HEK293 (cell line): Measurements from ENCODE around the gene TSC22D1.
A peak's percentile ranks its signal among the peaks of the same experiment; 100 is the strongest.

ENCODE experiments used
- CTCF ChIA-PET: fragments of 350-600 bp; formaldehyde crosslinking; extraction: SDS; loops from one replicate; lab custom pipeline; 2021; ENCODE audit warnings: antibody characterized with exemption; lab: Yijun Ruan, JAX
- POLR2A ChIA-PET: fragments of 300-600 bp; formaldehyde crosslinking; extraction: SDS; loops from one replicate; lab custom pipeline; 2020; ENCODE audit warnings: antibody characterized with exemption, inconsistent platforms; lab: Yijun Ruan, JAX
- H3K27ac ChIP-seq: fragments of 200-500 bp; sonication (Bioruptor generic); 2 replicates; pipeline ENCODE4 v1.5.1; 2014; ENCODE audit warnings: low read depth, low read length, control low read depth, inconsistent platforms; ENCODE audit errors: extremely low read depth
- H3K36me3 ChIP-seq, 2 experiments: fragments of 200-500 bp in 1 of 2; sonication (Bioruptor generic) in 1 of 2; 1 replicate in 1 of 2; 2 replicates in 1 of 2; pipeline ENCODE4 v1.5.1; 2014 to 2017; ENCODE audit warnings: inconsistent platforms in 2 of 2, low read length in 2 of 2; ENCODE audit not compliant: control insufficient read depth in 2 of 2, insufficient read depth in 1 of 2
- H3K4me1 ChIP-seq: fragments of 200-500 bp; sonication (Bioruptor generic); 2 replicates; pipeline ENCODE4 v1.5.1; 2014; ENCODE audit warnings: mild to moderate bottlenecking, low read length, inconsistent platforms; ENCODE audit not compliant: control insufficient read depth, insufficient read depth
- H3K4me3 ChIP-seq: 2 replicates; pipeline ENCODE4 v1.5.1; 2011; ENCODE audit warnings: low read depth, mild to moderate bottlenecking, control low read depth, low read length, moderate library complexity
- H3K9me3 ChIP-seq: fragments of 200-500 bp; sonication (Bioruptor generic); 2 replicates; pipeline ENCODE4 v1.5.1; 2014; ENCODE audit warnings: low read depth, low read length, inconsistent platforms; ENCODE audit not compliant: control insufficient read depth, insufficient read depth
- ATF2 ChIP-seq: fragments of 450-650 bp; formaldehyde crosslinking; IDR thresholded peaks from 2 replicates; pipeline ENCODE4 v1.5.1; 2016; ENCODE audit warnings: missing biosample characterization, missing genetic modification characterization, low read depth
- FEZF1 ChIP-seq: fragments of 450-650 bp; formaldehyde crosslinking; IDR thresholded peaks from 2 replicates; pipeline ENCODE4 v1.5.1; 2016; ENCODE audit warnings: missing biosample characterization, missing genetic modification characterization
- GLI4 ChIP-seq: fragments of 450-650 bp; formaldehyde crosslinking; IDR thresholded peaks from 2 replicates; pipeline ENCODE4 v1.5.1; 2016; ENCODE audit warnings: missing biosample characterization, missing genetic modification characterization
- OVOL3 ChIP-seq: fragments of 450-650 bp; formaldehyde crosslinking; IDR thresholded peaks from 2 replicates; pipeline ENCODE4 v1.5.1; 2016; ENCODE audit warnings: missing biosample characterization, missing genetic modification characterization
- ZBTB21 ChIP-seq: fragments of 450-650 bp; formaldehyde crosslinking; IDR thresholded peaks from 2 replicates; pipeline ENCODE4 v1.5.1; 2017; ENCODE audit warnings: missing biosample characterization, missing genetic modification characterization
- ZFP37 ChIP-seq: fragments of 450-650 bp; formaldehyde crosslinking; IDR thresholded peaks from 2 replicates; pipeline ENCODE4 v1.5.1; 2016; ENCODE audit warnings: missing biosample characterization, missing genetic modification characterization
- ZFP69B ChIP-seq: fragments of 450-650 bp; formaldehyde crosslinking; IDR thresholded peaks from 2 replicates; pipeline ENCODE4 v1.5.1; 2016; ENCODE audit warnings: missing biosample characterization, missing genetic modification characterization
- ZIC2 ChIP-seq: fragments of 450-650 bp; formaldehyde crosslinking; IDR thresholded peaks from 2 replicates; pipeline ENCODE4 v1.5.1; 2016; ENCODE audit warnings: missing biosample characterization, missing genetic modification characterization
- ZNF248 ChIP-seq: fragments of 450-650 bp; formaldehyde crosslinking; IDR thresholded peaks from 2 replicates; pipeline ENCODE4 v1.5.1; 2017; ENCODE audit warnings: missing biosample characterization, missing genetic modification characterization
- ZNF335 ChIP-seq: fragments of 450-650 bp; formaldehyde crosslinking; conservative IDR thresholded peaks from 2 replicates; pipeline ENCODE4 v1.5.1; 2016; ENCODE audit warnings: missing biosample characterization, missing genetic modification characterization
- ZNF350 ChIP-seq: fragments of 450-650 bp; formaldehyde crosslinking; IDR thresholded peaks from 2 replicates; pipeline ENCODE4 v1.5.0; 2017; ENCODE audit warnings: missing biosample characterization, mild to moderate bottlenecking, missing genetic modification characterization
- ZNF416 ChIP-seq: fragments of 450-650 bp; formaldehyde crosslinking; IDR thresholded peaks from 2 replicates; pipeline ENCODE4 v1.5.1; 2016; ENCODE audit warnings: missing biosample characterization, missing genetic modification characterization
- ZNF518A ChIP-seq: fragments of 450-650 bp; formaldehyde crosslinking; conservative IDR thresholded peaks from 2 replicates; pipeline ENCODE4 v1.5.1; 2016; ENCODE audit warnings: low read depth, missing biosample characterization, missing genetic modification characterization
- ZNF560 ChIP-seq: fragments of 450-650 bp; formaldehyde crosslinking; IDR thresholded peaks from 2 replicates; pipeline ENCODE4 v1.5.1; 2017; ENCODE audit warnings: missing biosample characterization, missing genetic modification characterization, borderline replicate concordance
- ZNF629 ChIP-seq: fragments of 450-650 bp; formaldehyde crosslinking; IDR thresholded peaks from 2 replicates; pipeline ENCODE4 v1.5.1; 2017; ENCODE audit warnings: missing biosample characterization, missing genetic modification characterization
- TF ChIP-seq, protein P1 (sequence below): fragments of 450-650 bp; formaldehyde crosslinking; IDR thresholded peaks from 2 replicates; pipeline ENCODE4 v1.5.1; 2016; ENCODE audit warnings: missing biosample characterization, missing genetic modification characterization

The TSC22D1 gene

GRCh38 chr13:44407379-44407778, 168.8 kb downstream of the TSC22D1 start (continued):
- TF ChIP-seq ZNF518A (tag by site-specific recombination): no peak
- TF ChIP-seq ZFP69B: no peak
- TF ChIP-seq ZNF560 (tag by site-specific recombination): no peak
- no peak for TF ChIP-seq ZNF248
- TF ChIP-seq, all 188 proteins: peak for 0

DNA sequence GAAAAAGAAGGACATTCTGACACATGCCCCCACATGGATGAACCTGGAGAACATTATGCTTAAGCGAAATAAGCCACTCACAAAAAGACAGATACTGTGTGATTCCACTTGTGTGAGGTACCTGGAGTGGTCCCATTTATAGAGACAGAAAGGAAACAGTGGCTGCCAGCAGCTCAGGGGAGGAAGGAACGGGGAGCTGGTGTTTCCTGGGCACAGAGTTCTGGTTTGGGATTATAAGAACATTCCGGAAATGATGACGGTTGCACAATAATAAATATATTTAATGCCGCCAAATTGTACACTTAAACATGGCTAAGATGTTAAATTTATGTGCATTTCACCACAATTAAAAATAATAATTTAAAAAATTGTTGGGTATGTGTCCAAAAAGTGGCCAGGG, 169.5 kb downstream of the TSC22D1 start:
- POLR2A ChIA-PET: no interaction called here
- Histone ChIP-seq H3K4me3 (no peak overlapping the region), H3K27ac (no peak overlapping the region), H3K36me3 (no peaks in the 10 kb centered on the region), H3K4me1 (peaks cover 10% of the 10 kb centered on the region), H3K9me3 (no peaks in the 10 kb centered on the region)
- TF ChIP-seq ZNF350: no peak
- TF ChIP-seq, protein P1, sequence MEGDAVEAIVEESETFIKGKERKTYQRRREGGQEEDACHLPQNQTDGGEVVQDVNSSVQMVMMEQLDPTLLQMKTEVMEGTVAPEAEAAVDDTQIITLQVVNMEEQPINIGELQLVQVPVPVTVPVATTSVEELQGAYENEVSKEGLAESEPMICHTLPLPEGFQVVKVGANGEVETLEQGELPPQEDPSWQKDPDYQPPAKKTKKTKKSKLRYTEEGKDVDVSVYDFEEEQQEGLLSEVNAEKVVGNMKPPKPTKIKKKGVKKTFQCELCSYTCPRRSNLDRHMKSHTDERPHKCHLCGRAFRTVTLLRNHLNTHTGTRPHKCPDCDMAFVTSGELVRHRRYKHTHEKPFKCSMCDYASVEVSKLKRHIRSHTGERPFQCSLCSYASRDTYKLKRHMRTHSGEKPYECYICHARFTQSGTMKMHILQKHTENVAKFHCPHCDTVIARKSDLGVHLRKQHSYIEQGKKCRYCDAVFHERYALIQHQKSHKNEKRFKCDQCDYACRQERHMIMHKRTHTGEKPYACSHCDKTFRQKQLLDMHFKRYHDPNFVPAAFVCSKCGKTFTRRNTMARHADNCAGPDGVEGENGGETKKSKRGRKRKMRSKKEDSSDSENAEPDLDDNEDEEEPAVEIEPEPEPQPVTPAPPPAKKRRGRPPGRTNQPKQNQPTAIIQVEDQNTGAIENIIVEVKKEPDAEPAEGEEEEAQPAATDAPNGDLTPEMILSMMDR (tag by site-specific recombination): no peak
- CTCF ChIA-PET: interaction anchor here (0.6 to 0.9 kb wide), 2 partner anchors 26 to 142 kb away, joined by 3 read pairs; no protein-coding TSS in a partner anchor

- CTCF ChIA-PET: interaction anchor here (0.7 kb wide), 1 partner anchor 13 kb away, joined by 3 read pairs; no protein-coding TSS in a partner anchor
- Histone ChIP-seq H3K4me1 (peaks cover 10% of the 10 kb centered on the region), H3K27ac (no peak overlapping the region), H3K9me3 (no peaks in the 10 kb centered on the region), H3K36me3 (no peaks in the 10 kb centered on the region), H3K4me3 (no peak overlapping the region)
- TF ChIP-seq OVOL3 (tag by site-specific recombination) (no peak), ZNF416 (tag by site-specific recombination) (no peak)
- POLR2A ChIA-PET: interaction anchor here (2.0 kb wide), 1 partner anchor 32 kb away, joined by 11 read pairs; no protein-coding TSS in a partner anchor
Observed at GRCh38 chr13:44404261-44405132, 171.6 kb downstream of the TSC22D1 start.

DNA sequence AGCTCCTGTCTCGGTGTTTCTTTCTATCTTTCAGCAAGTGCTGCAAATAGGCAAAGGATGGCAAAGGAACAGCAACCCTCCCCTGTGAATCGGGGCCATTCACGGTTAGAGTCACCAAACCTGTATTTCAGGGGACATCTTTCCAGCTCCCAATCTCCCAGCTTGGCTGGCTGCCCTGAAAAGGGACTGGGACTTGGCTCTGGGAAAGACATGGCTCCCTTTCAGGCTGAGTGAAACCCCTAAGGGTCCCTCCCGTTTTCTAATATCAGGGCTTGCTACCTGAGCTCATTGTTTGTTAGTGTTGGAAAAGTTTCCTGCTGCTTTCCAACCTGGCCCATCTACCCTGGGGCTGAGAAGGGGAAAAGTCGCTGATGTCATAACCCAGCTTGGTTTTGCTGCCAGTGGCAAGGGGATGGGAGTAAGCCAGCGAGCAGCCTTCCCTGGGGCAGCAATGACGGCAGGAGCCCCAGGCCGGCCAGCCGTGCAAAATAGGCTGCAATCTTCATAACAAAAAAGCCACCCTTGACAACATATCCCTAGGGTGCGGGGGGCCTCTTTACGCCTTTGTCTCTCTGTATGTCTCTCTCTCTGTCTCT, 172.6 kb downstream of the TSC22D1 start:
- no peak overlapping the region for H3K27ac ChIP-seq
- no peak for TF ChIP-seq ZFP37 (tag by site-specific recombination)
- peak; percentile 19; the same call in 1 of the 2 replicates for TF ChIP-seq FEZF1
- TF ChIP-seq ZNF335 (tag by site-specific recombination): 0 out of 2 replicates have a peak, but pooled peaks have one; percentile 3
- TF ChIP-seq ZIC2 (tag by site-specific recombination): peak; percentile 90
- TF ChIP-seq ZBTB21 (tag by site-specific recombination): 0 out of 2 replicates have a peak, but pooled peaks have one; percentile 38
- TF ChIP-seq ATF2: peak; percentile 57
- TF ChIP-seq ZNF629 (tag by site-specific recombination): peak; percentile 66; the same call in 1 of the 2 replicates
- no peak for TF ChIP-seq GLI4
- no peaks in the 10 kb centered on the region for H3K36me3 ChIP-seq
- POLR2A ChIA-PET: interaction anchor here (2.0 kb wide), 1 partner anchor 33 kb away, joined by 11 read pairs; no protein-coding TSS in a partner anchor
- no peak overlapping the region for H3K4me3 ChIP-seq
- no peaks in the 10 kb centered on the region for H3K9me3 ChIP-seq
- H3K4me1 ChIP-seq: peaks cover 10% of the 10 kb centered on the region
- CTCF ChIA-PET: interaction anchor here (0.6 to 0.7 kb wide), 2 partner anchors 345 to 380 kb away, joined by 3 to 5 read pairs; no protein-coding TSS in a partner anchor
